Progenitor cell of endocrine pancreas (in vitro differentiated cells): Measurements from ENCODE around the gene GTPBP4. TPM values are rescaled to one million over a fixed set of nuclear protein-coding genes. Genes with fewer than 3 reads are reported as not detected.
"Not testable (repeated sequence)": the region's sequence is repeated elsewhere in the genome, so short reads cannot be mapped to it uniquely, and the experiment has no call there.

ENCODE experiments used
- DNase-seq: peaks from one replicate; pipeline ENCODE4 v3.0.0; 2021; ENCODE audit warnings: low spot score; ENCODE audit not compliant: unreplicated experiment
- H3K27ac Mint-ChIP-seq: 2 replicates; pipeline ENCODE4 v1.8.0; 2021; ENCODE audit warnings: mild to moderate bottlenecking, moderate library complexity, mixed read lengths
- H3K27me3 Mint-ChIP-seq: 2 replicates; pipeline ENCODE4 v1.8.0; 2021; ENCODE audit warnings: mixed read lengths
- H3K36me3 Mint-ChIP-seq: 2 replicates; pipeline ENCODE4 v1.8.0; 2022; ENCODE audit warnings: mixed read lengths; ENCODE audit not compliant: insufficient read depth
- H3K4me1 Mint-ChIP-seq: 2 replicates; pipeline ENCODE4 v1.8.0; 2021; ENCODE audit warnings: low read depth, mixed read lengths
- H3K4me3 Mint-ChIP-seq: 2 replicates; pipeline ENCODE4 v1.8.0; 2021; ENCODE audit warnings: low read depth, mild to moderate bottlenecking, moderate library complexity, mixed read lengths
- H3K9me3 Mint-ChIP-seq: 2 replicates; pipeline ENCODE4 v1.8.0; 2021; ENCODE audit warnings: low read depth, mixed read lengths
- CTCF ChIP-seq: fragments of 200-600 bp; sonication (generic); IDR thresholded peaks from one replicate; pipeline ENCODE4 v1.5.0; 2021; ENCODE audit warnings: antibody characterized with exemption, mild to moderate bottlenecking; ENCODE audit not compliant: unreplicated experiment
- total RNA-seq: library from RNA; stranded (reverse); gene quantifications from 2 replicates; pipeline ENCODE4 v1.2.1, GENCODE V29; 2021

GTPBP4 gene
- total RNA-seq, 1 donor from 2014 or later: 53.2 TPM

GRCh38 chr10:1006573-1006972 lies 18.3 kb downstream of the GTPBP4 start:
- Mint-ChIP-seq H3K27ac (no peak overlapping the region), H3K27me3 (no peaks in the 10 kb centered on the region), H3K4me1 (no peaks in the 10 kb centered on the region), H3K9me3 (peaks cover 10% of the 10 kb centered on the region), H3K36me3 (peaks cover 46% of the 10 kb centered on the region), H3K4me3 (no peak overlapping the region)
- DNase-seq: no peak
- TF ChIP-seq CTCF: no peak

DNA sequence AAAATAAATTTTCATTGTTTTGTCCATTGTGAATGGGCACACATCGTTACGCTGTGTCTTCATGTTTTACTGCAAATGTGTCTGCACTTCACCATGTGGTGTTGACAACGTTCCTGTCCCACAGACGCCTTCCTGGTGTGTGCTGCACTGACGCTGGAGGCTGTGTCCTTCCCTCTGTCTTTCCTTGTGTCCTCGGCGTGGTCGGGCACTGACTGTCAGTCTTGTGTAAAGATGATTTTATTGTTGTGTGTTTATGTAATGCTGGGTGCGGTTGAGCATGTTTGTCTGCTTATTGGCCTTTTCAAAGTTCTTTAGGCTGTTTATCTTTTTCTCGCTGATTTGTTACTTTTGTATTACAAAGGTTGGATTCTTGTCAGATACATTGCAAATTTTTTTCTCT lies 19.3 kb downstream of the GTPBP4 start:
- DNase-seq: no peak
- Mint-ChIP-seq H3K9me3 (peaks cover 5% of the 10 kb centered on the region), H3K27me3 (no peaks in the 10 kb centered on the region), H3K4me1 (no peaks in the 10 kb centered on the region), H3K4me3 (no peak overlapping the region), H3K27ac (no peak overlapping the region), H3K36me3 (peaks cover 48% of the 10 kb centered on the region)
- no peak for TF ChIP-seq CTCF

GRCh38 chr10:1009071-1009494 lies 20.8 kb downstream of the GTPBP4 start:
- no peak overlapping the region for H3K4me3 Mint-ChIP-seq
- H3K27me3 Mint-ChIP-seq: no peaks in the 10 kb centered on the region
- H3K36me3 Mint-ChIP-seq: peaks cover 42% of the 10 kb centered on the region
- H3K27ac Mint-ChIP-seq: no peak overlapping the region
- no peak for DNase-seq
- no peak for TF ChIP-seq CTCF
- H3K4me1 Mint-ChIP-seq: no peaks in the 10 kb centered on the region
- no peaks in the 10 kb centered on the region for H3K9me3 Mint-ChIP-seq

GRCh38 chr10:1009947-1010346 lies 21.7 kb downstream of the GTPBP4 start:
- H3K27ac Mint-ChIP-seq, H3K4me3 Mint-ChIP-seq, H3K9me3 Mint-ChIP-seq, H3K4me1 Mint-ChIP-seq, DNase-seq, H3K27me3 Mint-ChIP-seq: not testable (repeated sequence)
- peaks cover 43% of the 10 kb centered on the region for H3K36me3 Mint-ChIP-seq

DNA sequence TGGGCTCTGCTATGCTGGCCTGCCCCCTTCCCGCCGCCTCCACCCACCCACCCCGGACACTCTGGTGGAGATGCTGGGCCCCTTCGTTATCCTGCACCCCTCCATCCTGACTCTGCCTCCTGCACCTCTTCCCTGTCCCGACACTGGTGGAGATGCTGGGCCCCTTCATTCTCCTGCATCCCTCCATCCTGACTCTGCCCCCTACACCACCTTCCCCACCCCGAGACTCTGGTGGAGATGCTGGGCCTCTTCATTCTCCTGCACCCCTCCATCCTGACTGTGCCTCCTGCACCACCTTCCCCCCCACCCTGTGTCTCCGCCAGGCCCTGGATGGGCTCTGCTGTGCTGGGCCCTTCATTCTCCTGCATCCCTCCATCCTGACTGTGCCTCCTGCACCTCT lies 22.5 kb downstream of the GTPBP4 start:
- H3K36me3 Mint-ChIP-seq: peaks cover 39% of the 10 kb centered on the region
- TF ChIP-seq CTCF: no peak
- no peak overlapping the region for H3K27ac Mint-ChIP-seq

GRCh38 chr10:1011696-1012095 lies 23.5 kb downstream of the GTPBP4 start:
- Mint-ChIP-seq H3K9me3 (no peaks in the 10 kb centered on the region), H3K27me3 (no peaks in the 10 kb centered on the region), H3K4me3 (no peak overlapping the region), H3K27ac (no peak overlapping the region), H3K36me3 (peaks cover 38% of the 10 kb centered on the region), H3K4me1 (no peaks in the 10 kb centered on the region)
- no peak for TF ChIP-seq CTCF
- DNase-seq: no peak

More for the DNA sequence above, 22.5 kb downstream of the GTPBP4 start:
- Mint-ChIP-seq H3K27me3 (no peaks in the 10 kb centered on the region), H3K4me1 (no peaks in the 10 kb centered on the region), H3K9me3 (no peaks in the 10 kb centered on the region), H3K4me3 (no peak overlapping the region)
- DNase-seq: no peak
